Brain microvascular endothelial cell (primary cell): ENCODE measurements around the gene ZNHIT2.
"Not testable (repeated sequence)": the region's sequence is repeated elsewhere in the genome, so short reads cannot be mapped to it uniquely, and the experiment has no call there.

Experiments used
- DNase-seq: peaks from one replicate; pipeline ENCODE4 v3.0.0-alpha.2; 2020
- H3K27ac ChIP-seq: fragments of 250-450 bp; sonication (Bioruptor Pico); 2 replicates; pipeline ENCODE4 v1.5.1; 2020; ENCODE audit warnings: mild to moderate bottlenecking, moderate library complexity
- H3K27me3 ChIP-seq: fragments of 250-450 bp; sonication (Bioruptor Pico); replicated peaks from 2 replicates; pipeline ENCODE4 v1.5.1; 2020; ENCODE audit warnings: mild to moderate bottlenecking
- H3K36me3 ChIP-seq: fragments of 250-450 bp; sonication (Bioruptor Pico); replicated peaks from 2 replicates; pipeline ENCODE4 v1.5.1; 2020; ENCODE audit warnings: mild to moderate bottlenecking
- H3K4me3 ChIP-seq: 2 replicates; pipeline ENCODE4 v1.5.1; 2011; ENCODE audit warnings: low read depth, mild to moderate bottlenecking, control low read depth, low read length, moderate library complexity
- CTCF ChIP-seq: IDR thresholded peaks from 2 replicates; pipeline ENCODE4 v1.5.1; 2011; ENCODE audit warnings: low read depth, mild to moderate bottlenecking, moderate library complexity, low read length, control low read depth, inconsistent platforms; ENCODE audit errors: missing control alignments
- in situ Hi-C: cut with HindIII; loops from 2 replicates; pipeline ENCODE4 v1.10.0; 2017; ENCODE audit warnings: low sequenced_read_pairs, low pct_ligation_motif_present

ZNHIT2 gene

GRCh38 chr11:65121865-65122696 lies 4.6 kb upstream of the ZNHIT2 start, which contains the start of the genes FAU and MRPL49:
FAU (minus strand) TSS chr11:65122134; CDS start chr11:65121813, 321 bp downstream.
MRPL49 (plus strand) TSS chr11:65122321; CDS start chr11:65122347, 26 bp downstream.
- Histone ChIP-seq H3K4me3 (peak within 1 kb of the TSS; percentile 71), H3K27ac (peak within 1 kb of the TSS; percentile 67), H3K27me3 (no peaks in the 10 kb centered on the region), H3K36me3 (peaks cover 59% of the 10 kb centered on the region)
- in situ Hi-C loops, result no loop called here
- no peak for TF ChIP-seq CTCF
- peak; percentile 96 for DNase-seq

- no peak for DNase-seq
- peak; percentile 3 for TF ChIP-seq CTCF
- Histone ChIP-seq H3K36me3 (peaks cover 54% of the 10 kb centered on the region), H3K27me3 (no peaks in the 10 kb centered on the region), H3K27ac (peak overlapping the region; percentile 67), H3K4me3 (peak overlapping the region; percentile 71)
- in situ Hi-C loops, result no loop called here
Measured at GRCh38 chr11:65121447-65121864, 4.0 kb upstream of the ZNHIT2 start.

GRCh38 chr11:65120831-65121230 lies 3.3 kb upstream of the ZNHIT2 start:
- Histone ChIP-seq H3K4me3 (peak overlapping the region; percentile 71), H3K27me3 (no peaks in the 10 kb centered on the region), H3K36me3 (peaks cover 51% of the 10 kb centered on the region), H3K27ac (no peak overlapping the region)
- DNase-seq, result no peak
- in situ Hi-C loops, result no loop called here
- TF ChIP-seq CTCF, result no peak

GRCh38 chr11:65119670-65119995 lies 2.1 kb upstream of the ZNHIT2 start:
- in situ Hi-C loops, result no loop called here
- TF ChIP-seq CTCF, result no peak
- Histone ChIP-seq H3K4me3 (no peak overlapping the region), H3K27ac (no peak overlapping the region), H3K27me3 (no peaks in the 10 kb centered on the region), H3K36me3 (peaks cover 46% of the 10 kb centered on the region)
- DNase-seq, result no peak

GRCh38 chr11:65118891-65119669 lies 1.6 kb upstream of the ZNHIT2 start:
- H3K27me3 ChIP-seq, H3K4me3 ChIP-seq, DNase-seq, H3K27ac ChIP-seq, in situ Hi-C loops: not testable (repeated sequence)
- H3K36me3 ChIP-seq, result peaks cover 40% of the 10 kb centered on the region

- no peak for TF ChIP-seq CTCF
- H3K27me3 ChIP-seq, result no peaks in the 10 kb centered on the region
- peaks cover 38% of the 10 kb centered on the region for H3K36me3 ChIP-seq
- no peak overlapping the region for H3K4me3 ChIP-seq
- in situ Hi-C loops, result no loop called here
- H3K27ac ChIP-seq, result no peak overlapping the region
- DNase-seq, result no peak
Measured at GRCh38 chr11:65118097-65118837, 766 bp upstream of the ZNHIT2 start.
